HepG2 (cell line): Measurements from ENCODE around the gene LPIN3. TPM values are rescaled to one million over a fixed set of nuclear protein-coding genes. Genes with fewer than 3 reads are reported as not detected.

Experiments used
- AGO1 ChIP-seq: fragments of 200-400 bp; formaldehyde crosslinking; IDR thresholded peaks from 2 replicates; pipeline ENCODE4 v1.6.1; 2017; ENCODE audit warnings: mild to moderate bottlenecking, low read depth, low read length, moderate library complexity; ENCODE audit not compliant: poor library complexity, severe bottlenecking
- ARID4A ChIP-seq: sonication (generic); formaldehyde crosslinking; IDR thresholded peaks from 2 replicates; pipeline ENCODE4 v1.5.0; 2020; ENCODE audit warnings: mild to moderate bottlenecking, missing genetic modification reagents, borderline replicate concordance
- ELF4 ChIP-seq: sonication (generic); formaldehyde crosslinking; IDR thresholded peaks from 2 replicates; pipeline ENCODE4 v1.5.0; 2020; ENCODE audit warnings: missing genetic modification reagents, mild to moderate bottlenecking, moderate library complexity, borderline replicate concordance
- ERF ChIP-seq: IDR thresholded peaks from 2 replicates; pipeline ENCODE4 v1.6.1; 2018; ENCODE audit warnings: missing biosample characterization, missing genetic modification reagents
- GLI4 ChIP-seq: sonication (generic); formaldehyde crosslinking; IDR thresholded peaks from 2 replicates; pipeline ENCODE4 v1.5.1; 2020; ENCODE audit warnings: missing genetic modification reagents, mild to moderate bottlenecking, moderate library complexity, borderline replicate concordance
- HCFC1 ChIP-seq: fragments of 150-350 bp; IDR thresholded peaks from 2 replicates; pipeline ENCODE4 v1.6.1; 2014; ENCODE audit warnings: low read depth, low read length
- HMGXB4 ChIP-seq, 2 experiments: sonication (generic) in 1 of 2; formaldehyde crosslinking in 1 of 2; IDR thresholded peaks; 2 replicates each; pipeline versions ENCODE4 v1.4.0 to v1.6.1; 2018 to 2020; ENCODE audit warnings: missing genetic modification reagents in 2 of 2, borderline replicate concordance in 1 of 2, low read depth in 1 of 2, mild to moderate bottlenecking in 1 of 2, missing biosample characterization in 1 of 2
- HNRNPL ChIP-seq: fragments of 200-400 bp; formaldehyde crosslinking; IDR thresholded peaks from 2 replicates; pipeline ENCODE4 v1.6.1; 2017; ENCODE audit warnings: mild to moderate bottlenecking, low read depth, low read length
- MBNL3 ChIP-seq: fragments of 250-450 bp; sonication (Bioruptor Pico); conservative IDR thresholded peaks from 2 replicates; pipeline ENCODE4 v1.8.0; 2022; ENCODE audit warnings: mild to moderate bottlenecking, inconsistent platforms
- POGK ChIP-seq: sonication (generic); formaldehyde crosslinking; conservative IDR thresholded peaks from 2 replicates; pipeline ENCODE4 v1.8.0; 2022; ENCODE audit warnings: mild to moderate bottlenecking, moderate library complexity, missing genetic modification reagents
- SMYD3 ChIP-seq: sonication (generic); formaldehyde crosslinking; IDR thresholded peaks from 2 replicates; pipeline ENCODE4 v1.8.1; 2023; ENCODE audit warnings: mild to moderate bottlenecking, missing genetic modification reagents
- SPEN ChIP-seq: sonication (generic); formaldehyde crosslinking; IDR thresholded peaks from 2 replicates; pipeline ENCODE4 v1.5.1; 2020; ENCODE audit warnings: low read depth, mild to moderate bottlenecking, missing genetic modification reagents
- SYNCRIP ChIP-seq: fragments of 200-400 bp; formaldehyde crosslinking; IDR thresholded peaks from 2 replicates; pipeline ENCODE4 v1.6.1; 2018; ENCODE audit warnings: mild to moderate bottlenecking, low read depth, low read length; ENCODE audit not compliant: insufficient read depth
- ZBTB3 ChIP-seq: sonication (generic); formaldehyde crosslinking; IDR thresholded peaks from 2 replicates; pipeline ENCODE4 v1.4.0; 2020; ENCODE audit warnings: low read depth, mild to moderate bottlenecking, moderate library complexity, missing genetic modification reagents, borderline replicate concordance
- ZC3H13 ChIP-seq: sonication (generic); formaldehyde crosslinking; IDR thresholded peaks from 2 replicates; pipeline ENCODE4 v1.8.1; 2023; ENCODE audit warnings: mild to moderate bottlenecking, missing genetic modification reagents, moderate library complexity
- ZFP36L2 ChIP-seq: sonication (generic); formaldehyde crosslinking; IDR thresholded peaks from 2 replicates; pipeline ENCODE4 v1.4.0; 2020; ENCODE audit warnings: missing genetic modification reagents
- ZKSCAN8 ChIP-seq: IDR thresholded peaks from 2 replicates; pipeline ENCODE4 v1.6.1; 2016; ENCODE audit warnings: borderline replicate concordance, missing genetic modification reagents, missing compliant biosample characterization
- ZNF17 ChIP-seq: sonication (generic); formaldehyde crosslinking; IDR thresholded peaks from 2 replicates; pipeline ENCODE4 v1.5.0; 2020; ENCODE audit warnings: mild to moderate bottlenecking, missing genetic modification reagents
- ZNF501 ChIP-seq: sonication (generic); formaldehyde crosslinking; IDR thresholded peaks from 2 replicates; pipeline ENCODE4 v1.5.1; 2020; ENCODE audit warnings: mild to moderate bottlenecking, moderate library complexity, missing genetic modification reagents
- ZSCAN31 ChIP-seq: sonication (generic); formaldehyde crosslinking; IDR thresholded peaks from 2 replicates; pipeline ENCODE4 v1.5.0; 2020; ENCODE audit warnings: low read depth, mild to moderate bottlenecking, missing genetic modification reagents
- polyA plus RNA-seq, 8 experiments: library from polyadenylated mRNA; depleted of rRNA in 3 of 8; stranded (reverse) in 7 of 8; unstranded in 1 of 8; fragments of >200 nt; fragmentation: Illumina TruSeq in 4 of 8; extraction: Trizol in 4 of 8; gene quantifications; 2 replicates each; pipeline versions ENCODE4 v1.2.1 to v1.2.3, GENCODE V29; 2011 to 2016; ENCODE audit warnings: low read depth in 4 of 8, missing spikeins in 1 of 8, mixed read lengths in 1 of 8; ENCODE audit not compliant: insufficient read depth in 1 of 8
- total RNA-seq, 5 experiments: library from RNA; depleted of rRNA; stranded (reverse); fragments of >200 nt; fragmentation: Illumina TruSeq; extraction: Trizol; gene quantifications; 2 replicates each; pipeline ENCODE4 v1.2.3, GENCODE V29; 2016; ENCODE audit warnings: low read depth in 1 of 5

Gene LPIN3
- total and polyA plus RNA-seq, 2 of the 13 experiments (the other 11 are each of a cell fraction or from before 2014, with no cell fraction given): 14.2 to 28.6 TPM

GRCh38 chr20:41316602-41317545 is 23.7 kb upstream of the LPIN3 start (continued):
- TF ChIP-seq AGO1 (no peak), HCFC1 (no peak), ZBTB3 (CRISPR knock-in tag) (no peak), MBNL3 (CRISPR knock-in tag) (no peak), ZFP36L2 (CRISPR knock-in tag) (no peak), HMGXB4 (CRISPR knock-in tag; IDR thresholded peaks at IDR 0.05; ENCODE audit: borderline replicate concordance in 1 of 2, low read depth in 1 of 2) (peak in 1 of 2 experiments; percentile 68; a peak in 1 of 4 replicates), SPEN (CRISPR knock-in tag) (no peak; the same call in 1 of the 2 replicates), ZSCAN31 (CRISPR knock-in tag) (0 out of 2 replicates have a peak, but pooled peaks have one; percentile 71), GLI4 (0 out of 2 replicates have a peak, but pooled peaks have one; percentile 24), SYNCRIP (no peak), HNRNPL (0 out of 2 replicates have a peak, but pooled peaks have one; percentile 34), ELF4 (no peak; the same call in 1 of the 2 replicates), ZNF17 (CRISPR knock-in tag) (no peak), ZC3H13 (CRISPR knock-in tag) (peak; percentile 80), ZKSCAN8 (CRISPR knock-in tag) (no peak), SMYD3 (CRISPR knock-in tag) (no peak), POGK (CRISPR knock-in tag) (peak; percentile 50), ARID4A (CRISPR knock-in tag) (peak; percentile 97), ERF (CRISPR knock-in tag) (peak; percentile 66; the same call in 1 of the 2 replicates), ZNF501 (peak; percentile 67)
